Ureter (tissue), 1 donor: ENCODE measurements around the gene GPBP1. TPM values are rescaled to one million over a fixed set of nuclear protein-coding genes. Genes with fewer than 3 reads are reported as not detected.

Source experiments
- DNase-seq: peaks from one replicate; pipeline ENCODE4 v3.0.0-alpha.2; 2020; ENCODE audit warnings: low spot score
- total RNA-seq: library from RNA; stranded (reverse); gene quantifications from one replicate; pipeline ENCODE4 v1.2.4, GENCODE V29; 2023
- donor health status: DM: yes; HTN: yes; CAD: no.

The GPBP1 gene
- total RNA-seq, 1 donor from 2014 or later, result 98.5 TPM

DNA sequence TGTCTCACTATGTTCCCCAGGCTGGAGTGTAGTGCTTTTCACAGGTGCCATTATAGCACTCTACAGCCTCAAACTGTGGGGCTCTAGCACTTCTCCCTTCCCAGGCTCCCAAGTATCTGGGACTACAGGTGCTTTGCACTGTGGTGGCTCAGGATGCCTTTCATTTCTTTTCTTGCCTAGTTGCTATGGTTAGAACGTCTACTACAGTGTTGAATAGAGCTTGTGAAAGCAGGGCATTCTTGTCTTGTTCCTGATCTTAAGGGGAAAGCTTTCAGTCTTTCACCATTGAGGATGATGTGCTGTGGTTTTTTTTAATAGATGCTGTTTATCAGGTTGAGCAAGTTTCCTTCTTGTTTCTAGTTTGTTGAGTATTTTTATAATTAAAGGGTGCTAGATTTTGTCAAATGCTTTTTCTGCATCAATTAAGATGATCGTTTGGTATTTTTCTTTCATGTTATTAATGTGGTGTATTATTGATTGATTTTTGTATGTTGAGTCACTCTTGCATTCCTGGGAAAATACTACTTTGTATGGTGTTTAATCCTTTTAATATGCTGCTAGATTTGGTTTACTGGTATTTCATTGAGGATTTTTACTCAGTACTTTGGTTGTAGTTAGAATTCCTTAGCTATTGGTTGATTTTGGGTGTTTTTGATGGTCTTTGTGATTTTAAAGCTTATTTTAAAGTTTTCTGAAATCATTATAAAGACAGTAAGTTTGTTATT lies 35.6 kb downstream of the GPBP1 start:
- no peak for DNase-seq

DNA sequence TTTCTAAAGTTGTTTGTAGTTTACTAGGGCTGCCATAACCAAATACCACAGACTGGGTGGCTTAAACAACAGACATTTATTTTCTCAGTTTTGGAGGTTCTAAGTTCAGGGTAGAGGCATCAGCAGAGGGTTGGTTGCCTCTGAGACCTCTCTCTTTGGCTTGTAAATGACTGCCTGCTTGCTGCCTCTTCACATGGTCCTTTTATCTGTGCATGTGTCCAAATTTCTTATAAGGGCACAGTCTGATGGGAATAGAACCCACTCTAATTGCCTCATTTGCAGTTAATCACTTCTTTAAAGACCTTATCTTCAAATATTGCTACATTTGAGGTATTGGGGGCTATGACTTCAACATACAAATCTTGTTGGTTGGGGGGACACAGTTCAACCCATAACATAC lies 36.8 kb downstream of the GPBP1 start:
- no peak for DNase-seq

DNA sequence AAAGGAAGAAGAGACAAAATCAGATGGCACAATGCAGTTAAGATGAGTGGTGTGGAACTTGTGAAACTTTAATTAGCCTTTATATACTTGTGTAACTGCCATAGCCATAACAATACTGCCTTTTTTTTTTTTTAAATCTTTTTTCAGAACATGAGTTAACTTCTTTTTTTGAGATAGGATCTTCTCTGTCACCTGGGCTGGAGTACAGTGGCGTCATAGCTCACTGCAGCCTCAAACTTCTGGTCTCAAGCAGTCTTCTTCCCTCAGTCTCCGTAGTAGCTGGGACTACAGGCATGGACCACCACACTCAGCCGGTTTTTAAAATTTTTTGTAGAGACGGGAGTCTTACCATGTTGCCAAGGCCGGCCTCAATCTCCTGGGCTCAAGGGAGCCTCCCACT lies 37.2 kb downstream of the GPBP1 start:
- DNase-seq, result no peak

DNA sequence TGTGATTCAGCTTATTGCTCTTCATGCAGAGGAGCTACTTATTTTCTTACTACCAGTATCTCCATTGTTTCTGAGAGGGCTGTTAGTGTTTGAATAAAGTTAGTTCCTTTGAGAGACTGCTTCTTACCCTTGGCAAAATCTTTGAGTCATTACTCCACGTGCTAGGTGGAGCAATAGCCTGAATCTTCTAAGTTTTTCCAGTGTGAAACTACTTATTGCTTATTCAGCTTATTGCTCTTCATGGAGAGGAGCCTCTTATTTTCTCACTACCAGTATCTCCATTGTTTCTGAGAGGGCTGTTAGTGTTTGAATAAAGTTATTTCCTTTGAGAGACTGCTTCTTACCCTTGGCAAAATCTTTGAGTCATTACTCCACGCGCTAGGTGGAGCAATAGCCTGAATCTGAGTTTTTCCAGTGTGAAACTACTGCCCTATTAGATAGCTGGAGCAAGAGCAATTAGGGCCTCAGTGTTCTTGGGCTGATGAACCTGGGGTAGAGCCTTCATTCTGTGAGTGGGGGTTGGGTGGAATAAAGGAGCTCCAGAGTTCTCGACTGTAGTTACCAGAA lies 41.9 kb downstream of the GPBP1 start:
- no peak for DNase-seq

DNA sequence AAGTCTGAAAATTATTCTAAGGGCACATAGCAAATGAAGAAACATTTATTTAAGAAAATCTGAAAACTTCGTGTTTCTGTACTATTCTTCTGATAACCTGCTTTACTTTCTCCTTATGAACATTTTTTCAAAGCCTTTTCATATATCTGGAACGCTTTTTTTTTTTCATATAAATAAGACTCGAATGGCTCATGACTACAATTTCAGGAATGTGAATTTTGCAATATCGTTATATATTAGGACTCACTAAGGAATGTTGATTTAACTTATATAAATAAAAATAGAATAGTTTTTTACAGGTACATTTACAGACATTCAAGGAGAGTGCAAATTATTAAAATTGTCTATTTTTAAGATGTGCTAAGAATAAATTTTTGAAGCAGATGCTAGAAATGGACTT lies 42.9 kb downstream of the GPBP1 start:
- no peak for DNase-seq

DNA sequence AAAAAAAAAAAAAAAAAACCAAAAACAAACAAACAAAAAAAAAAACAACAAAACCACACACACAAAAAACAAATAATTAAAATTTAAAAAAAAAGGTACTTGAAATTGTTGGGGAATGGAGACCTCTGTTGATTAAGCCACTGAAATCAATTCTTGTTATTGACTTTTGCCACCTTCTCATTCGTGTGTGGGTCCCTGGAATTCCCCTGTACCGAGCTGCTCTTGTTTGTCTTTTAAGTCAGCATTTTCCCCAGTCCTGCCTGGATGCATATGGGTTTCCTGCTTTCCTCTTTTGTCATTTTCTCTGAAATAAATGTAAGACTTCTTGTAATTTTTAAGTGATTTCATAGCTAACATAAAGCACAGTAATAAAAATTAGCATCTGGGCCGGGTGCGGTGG lies 45.5 kb downstream of the GPBP1 start:
- DNase-seq, result no peak

DNA sequence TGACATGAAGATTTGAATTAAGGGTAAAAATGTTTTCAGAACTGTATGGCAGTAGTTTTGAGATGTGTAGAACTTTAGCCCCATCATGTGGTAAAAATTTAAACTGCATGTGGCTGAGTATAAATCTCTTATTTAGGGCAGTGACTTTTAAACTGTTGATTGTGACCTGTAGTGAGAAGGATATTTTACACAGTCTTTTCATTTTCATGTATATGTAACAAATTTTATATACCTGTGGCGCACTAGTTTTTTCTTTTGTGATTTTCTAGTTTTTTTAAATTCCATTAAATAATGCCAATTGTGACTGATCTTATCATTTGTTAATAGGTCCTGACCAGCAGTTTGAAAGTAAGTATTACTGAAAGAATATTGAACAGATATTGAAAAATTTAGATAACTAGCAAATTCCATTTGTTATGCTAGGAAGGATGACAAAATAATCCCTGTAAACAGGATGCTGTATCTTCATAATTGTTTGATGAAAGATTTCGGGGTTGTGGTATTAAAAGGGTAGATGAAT lies 47.2 kb downstream of the GPBP1 start:
- DNase-seq, result no peak

DNA sequence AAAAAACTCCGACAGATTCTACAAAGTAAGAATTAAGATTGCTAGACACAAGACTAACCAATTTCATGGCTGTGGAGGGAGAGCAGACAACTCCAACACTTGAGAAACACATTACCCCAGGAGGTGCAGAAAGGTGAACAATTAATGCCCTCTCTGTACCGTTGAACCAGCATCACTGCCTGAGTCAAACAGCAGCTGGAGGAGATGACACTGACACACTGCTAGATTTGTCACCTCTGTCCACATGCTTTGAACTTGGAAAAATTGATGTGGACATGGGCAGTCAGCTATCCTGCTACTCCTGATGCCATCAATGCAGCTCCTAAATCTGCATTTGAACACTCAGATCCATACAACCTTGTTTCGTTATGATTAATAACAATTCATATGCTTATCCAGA lies 51.7 kb downstream of the GPBP1 start:
- DNase-seq, result no peak

DNA sequence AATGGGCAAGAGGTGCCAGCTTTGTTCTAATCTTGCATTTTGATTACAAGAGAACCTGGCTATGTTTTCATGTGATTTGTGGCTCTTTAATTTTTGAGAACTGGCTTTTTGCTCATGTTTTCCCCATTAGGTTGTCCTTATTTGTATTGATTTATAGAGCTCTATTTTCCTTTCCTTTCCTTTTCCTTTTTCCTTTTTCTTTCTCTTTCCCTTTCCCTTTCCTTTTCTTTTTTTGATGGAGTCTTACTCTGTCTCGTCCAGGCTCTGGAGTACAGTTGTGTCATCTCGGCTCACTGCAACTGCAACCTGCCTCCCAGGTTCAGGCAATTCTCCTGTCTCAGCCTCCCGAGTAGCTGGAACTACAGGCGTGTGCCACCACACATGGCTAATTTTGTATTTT lies 55.5 kb downstream of the GPBP1 start:
- no peak for DNase-seq

DNA sequence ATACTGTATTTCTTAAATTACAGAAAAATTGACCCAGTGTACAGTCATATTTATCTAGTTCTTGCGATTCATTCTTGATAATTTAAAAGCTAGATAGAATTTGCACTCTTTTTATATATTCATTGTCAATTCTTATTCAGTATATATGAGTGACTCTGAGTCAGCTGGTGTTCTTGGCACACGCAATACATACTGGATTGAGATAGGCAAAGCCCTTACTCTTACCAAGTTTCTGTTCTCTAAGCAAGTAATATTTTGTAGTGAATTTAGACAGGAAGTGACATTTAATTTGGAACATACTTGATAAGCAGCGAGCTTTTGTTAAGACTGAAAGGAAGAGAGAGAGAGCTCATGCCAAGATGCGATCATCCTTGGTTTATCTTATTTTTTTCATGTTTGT lies 57.7 kb downstream of the GPBP1 start:
- no peak for DNase-seq

DNA sequence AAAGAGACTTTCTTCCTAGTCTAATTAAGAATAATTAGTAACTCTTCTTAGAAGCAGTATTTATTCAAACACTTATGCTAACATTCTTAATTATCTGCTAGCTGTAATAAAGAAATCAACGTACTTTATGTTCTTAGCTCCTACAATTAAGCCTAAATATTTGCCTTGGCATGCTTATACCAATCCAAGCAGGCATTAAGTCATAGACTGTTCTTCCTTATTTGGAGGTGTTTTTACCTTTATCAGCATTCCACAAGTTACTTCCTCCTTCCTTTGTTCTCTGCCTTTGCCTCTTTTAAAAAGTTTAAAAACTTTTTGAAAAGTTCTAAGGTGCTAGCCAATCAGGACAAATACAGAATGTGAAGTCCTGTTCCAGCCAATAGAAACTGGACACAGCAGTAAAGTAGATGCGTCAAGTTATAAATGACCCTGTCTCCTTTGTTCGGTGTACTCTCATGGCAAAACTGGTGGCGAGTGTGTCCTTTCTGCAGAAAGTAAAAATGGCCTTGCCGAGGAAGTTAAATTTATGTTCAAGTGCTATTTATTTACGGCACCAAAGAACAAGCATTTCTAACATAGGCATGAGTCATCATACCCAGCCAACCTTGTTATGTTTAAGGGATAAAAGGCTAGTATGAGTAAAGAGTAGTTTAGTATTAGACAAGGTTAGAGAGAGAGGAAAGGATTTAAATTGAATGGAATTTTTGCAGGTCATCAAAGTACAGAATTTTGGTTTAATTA lies 58.6 kb downstream of the GPBP1 start:
- DNase-seq, result no peak

DNA sequence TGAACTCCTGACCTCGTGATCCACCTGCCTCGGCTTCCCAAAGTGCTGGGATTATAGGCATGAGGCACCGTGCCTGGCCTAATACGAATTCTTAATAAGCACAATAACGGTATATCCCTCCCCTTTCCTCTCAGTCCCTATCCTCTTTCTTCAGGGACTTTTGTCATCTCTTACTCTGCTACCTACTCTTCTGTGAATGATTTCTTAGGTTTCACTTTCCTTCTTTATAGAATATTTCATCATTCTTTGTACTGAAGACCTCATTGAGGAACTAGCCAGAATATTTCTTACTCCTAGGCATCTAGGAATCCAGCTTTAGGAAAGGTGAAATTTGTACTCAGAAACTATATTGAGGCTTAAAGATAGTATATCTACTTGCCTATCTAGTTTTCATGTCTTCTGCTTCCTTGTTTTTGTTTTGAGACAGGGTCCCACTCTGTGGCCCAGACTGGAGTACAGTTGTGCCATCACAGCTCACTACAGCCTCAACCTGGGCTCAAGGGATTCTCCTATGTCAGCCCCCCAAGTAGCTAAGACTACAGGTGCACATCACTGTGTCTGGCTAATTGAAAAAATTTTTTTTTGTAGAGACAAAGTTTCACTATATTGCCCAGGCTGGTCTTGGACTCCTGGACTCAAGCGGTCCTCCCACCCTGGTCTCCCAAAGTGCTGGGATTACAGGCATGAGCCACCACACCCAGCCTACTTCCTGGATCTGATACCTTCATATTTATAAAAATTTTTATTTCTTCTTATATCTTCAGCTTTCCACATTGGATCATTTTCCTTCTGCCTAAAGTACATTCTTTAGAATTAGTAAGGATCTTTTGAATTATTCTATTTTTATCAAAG lies 69.7 kb downstream of the GPBP1 start:
- DNase-seq, result no peak

DNA sequence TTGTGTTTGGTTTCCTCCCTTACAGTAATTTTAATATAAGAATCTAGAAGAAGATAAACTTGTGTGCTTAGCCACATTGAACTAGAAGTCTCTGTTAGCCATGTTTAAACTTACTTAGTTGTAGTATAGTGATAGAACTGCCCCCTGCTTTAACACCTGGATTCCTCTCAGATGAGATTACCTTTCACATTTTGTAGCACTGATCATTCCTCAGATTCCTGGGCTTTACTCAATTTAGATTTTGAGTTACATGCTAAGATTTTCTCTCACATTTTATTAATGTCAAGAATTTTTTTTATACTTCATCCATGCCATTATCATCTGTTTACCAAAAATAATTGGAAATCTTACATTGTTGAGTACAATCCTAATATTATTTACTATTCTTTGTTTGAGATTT lies 70.5 kb downstream of the GPBP1 start:
- DNase-seq, result no peak

DNA sequence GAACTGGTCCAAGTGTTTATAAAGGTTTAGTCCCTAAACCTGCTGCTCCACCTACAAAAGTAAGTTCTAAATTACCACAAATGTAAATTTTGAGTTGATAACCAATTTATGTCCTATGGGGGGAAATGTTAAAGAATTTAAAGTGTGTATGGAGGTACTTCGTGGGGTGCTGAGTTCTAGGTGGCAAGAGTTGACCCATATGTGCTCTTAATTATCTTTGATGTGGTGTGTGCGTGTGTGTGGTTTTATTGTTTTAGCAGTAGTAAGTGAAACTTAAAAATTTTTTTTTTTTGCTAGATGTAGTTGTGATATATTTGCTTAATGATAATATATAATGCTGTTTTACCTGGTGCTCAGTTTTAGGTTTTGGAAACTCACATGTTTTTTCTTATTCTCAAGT lies 72.6 kb downstream of the GPBP1 start:
- no peak for DNase-seq

DNA sequence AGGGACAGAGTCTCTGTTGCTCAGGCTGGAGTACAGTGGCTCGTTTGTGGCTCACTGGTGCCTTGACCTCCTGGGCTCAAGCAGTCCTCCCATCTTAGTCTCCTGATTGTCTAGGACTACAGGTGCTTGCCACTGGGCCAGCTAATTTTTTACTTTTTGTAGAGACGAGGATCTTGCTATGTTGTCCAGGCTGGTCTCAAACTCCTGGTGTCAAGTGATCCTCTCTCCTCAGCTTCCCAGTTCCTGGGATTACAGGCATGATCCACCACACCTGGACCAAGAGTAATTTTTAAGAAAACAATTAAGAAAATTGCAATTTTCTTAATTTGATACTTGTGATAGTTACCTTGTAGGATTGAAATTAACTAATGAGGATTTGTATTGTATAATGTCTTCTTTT lies 73.9 kb downstream of the GPBP1 start:
- no peak for DNase-seq

DNA sequence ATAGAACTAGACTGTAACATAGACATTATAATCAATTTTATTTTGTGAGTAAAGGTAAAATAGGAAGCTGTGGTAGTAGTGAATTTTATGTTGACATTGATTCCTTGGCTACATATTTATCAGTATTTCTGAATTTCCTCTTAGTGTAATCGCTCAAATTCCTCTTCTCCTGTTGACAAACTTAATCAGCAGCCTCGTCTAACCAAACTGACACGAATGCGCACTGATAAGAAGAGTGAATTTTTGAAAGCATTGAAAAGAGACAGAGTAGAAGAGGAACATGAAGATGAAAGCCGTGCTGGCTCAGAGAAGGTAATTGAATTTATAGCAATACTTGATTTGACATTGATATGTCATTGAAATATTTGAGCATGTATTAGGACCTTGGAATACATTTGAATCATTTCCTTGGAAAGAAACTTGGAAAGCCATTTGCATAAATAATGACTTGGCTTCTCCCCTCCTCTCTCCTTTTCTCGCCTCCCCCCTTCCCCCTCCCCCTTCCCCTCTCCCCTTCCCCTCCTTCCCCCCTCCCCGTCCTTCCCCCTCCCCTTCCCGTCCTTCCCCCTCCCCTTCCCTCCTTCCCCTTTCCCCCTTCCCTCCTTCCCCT lies 75.5 kb downstream of the GPBP1 start:
- no peak for DNase-seq

DNA sequence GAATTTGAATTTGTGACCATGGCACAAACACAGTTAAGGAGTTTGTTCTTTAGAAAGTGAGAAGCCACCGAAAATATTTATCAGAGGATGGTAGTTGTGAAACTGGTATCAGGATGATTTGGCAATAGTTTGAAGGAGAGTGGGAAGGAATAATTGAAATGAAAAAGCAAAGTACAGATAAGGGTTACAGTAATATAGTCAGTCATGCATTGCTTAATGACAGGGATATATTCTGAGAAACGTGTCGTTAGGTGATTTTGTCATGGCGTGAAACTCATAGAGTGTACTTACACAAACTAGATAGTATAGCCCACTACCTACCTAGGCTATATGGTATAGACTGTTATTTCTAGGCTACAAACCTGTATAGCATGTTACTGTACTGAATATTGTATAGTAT lies 84.2 kb downstream of the GPBP1 start:
- DNase-seq, result no peak

DNA sequence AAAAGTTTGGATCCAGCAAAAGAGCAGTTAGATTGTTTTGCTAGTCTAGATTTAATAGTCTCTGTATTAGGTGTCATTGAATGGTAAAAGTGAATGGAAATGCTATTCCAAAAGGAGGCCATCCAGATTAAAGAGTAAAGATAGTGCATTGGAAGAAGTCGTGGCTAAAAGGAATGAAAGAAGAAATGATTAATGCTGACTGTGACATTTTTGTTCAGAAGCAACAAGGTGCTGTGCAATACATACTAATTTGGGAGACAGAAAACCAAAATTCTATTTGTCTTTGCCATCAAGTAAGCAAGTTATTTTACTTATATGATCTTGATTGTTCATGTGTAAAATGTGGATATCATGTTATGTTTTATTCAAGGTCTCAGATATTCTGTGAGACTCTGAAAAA lies 85.1 kb downstream of the GPBP1 start:
- DNase-seq, result no peak

DNA sequence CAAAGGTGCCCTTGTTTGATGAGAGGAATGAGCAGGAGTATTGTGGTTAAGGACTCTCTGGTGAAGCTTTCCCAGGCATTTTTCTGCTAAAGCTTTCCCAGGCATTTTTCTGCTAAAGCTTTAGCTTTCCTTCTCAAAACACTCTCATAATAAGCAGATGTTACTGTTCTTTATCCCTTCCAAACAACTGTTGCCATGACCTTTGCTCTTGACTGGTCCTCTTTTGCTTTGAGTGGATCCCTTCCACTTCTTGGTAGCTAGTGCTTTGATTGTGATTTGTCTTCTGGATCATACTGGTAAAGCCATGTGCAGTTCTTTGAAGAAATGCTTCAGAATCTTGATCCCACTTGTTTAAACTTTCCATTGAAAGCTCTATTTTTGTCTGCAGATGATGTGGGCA lies 85.8 kb downstream of the GPBP1 start:
- no peak for DNase-seq

DNA sequence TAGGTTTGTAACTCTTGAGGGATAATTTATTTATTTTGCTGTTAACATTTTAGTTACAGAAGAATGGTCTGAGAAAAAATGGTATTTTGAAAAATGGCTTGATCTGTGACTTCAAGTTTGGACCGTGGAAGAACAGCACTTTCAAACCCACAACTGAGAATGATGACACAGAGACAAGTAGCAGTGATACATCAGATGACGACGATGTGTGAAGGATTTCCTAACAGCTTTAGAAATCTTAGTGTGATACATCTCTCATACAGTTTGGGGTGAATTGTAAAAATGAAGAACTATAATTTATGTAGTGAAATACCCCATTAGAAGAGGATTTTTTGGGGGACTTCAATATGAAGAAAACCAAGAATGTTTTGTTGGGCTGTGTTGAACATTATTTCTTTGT lies 88.7 kb downstream of the GPBP1 start:
- DNase-seq, result no peak

DNA sequence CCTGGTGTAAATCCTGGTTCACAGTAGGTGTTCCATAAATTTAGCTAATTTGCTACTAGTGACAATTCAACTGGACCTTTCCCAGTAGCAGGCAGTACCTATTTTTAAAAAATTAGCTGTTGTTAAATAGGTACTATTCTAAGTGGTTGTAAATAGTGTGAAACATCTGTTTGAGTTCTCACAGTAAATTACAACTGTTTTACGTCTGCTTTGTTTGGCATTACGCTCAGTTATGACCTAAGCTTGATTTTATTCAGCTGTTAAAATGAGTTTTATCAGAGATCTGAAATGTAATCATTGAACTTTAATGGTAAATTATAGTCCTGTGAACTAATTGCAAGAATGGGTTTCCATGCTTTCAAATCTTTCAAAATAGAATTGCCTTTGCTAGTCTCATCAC lies 93.9 kb downstream of the GPBP1 start:
- no peak for DNase-seq

DNA sequence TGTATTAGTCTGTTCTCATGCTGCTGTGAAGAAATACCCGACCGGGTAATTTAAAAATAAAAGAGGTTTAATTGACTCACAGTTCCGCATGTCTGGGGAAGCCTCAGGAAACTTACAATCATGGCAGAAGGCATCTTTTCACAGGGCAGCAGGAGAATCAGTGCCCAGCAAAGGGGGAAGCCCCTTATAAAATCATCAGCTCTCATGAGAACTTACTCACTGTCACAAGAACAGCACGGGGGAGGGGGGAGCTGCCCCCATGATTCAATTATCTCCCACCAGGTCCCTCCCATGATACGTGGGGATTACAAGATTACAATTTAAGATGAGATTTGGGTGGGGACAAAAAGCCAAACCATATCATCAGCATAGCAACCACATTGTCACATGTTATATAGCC lies 102.5 kb downstream of the GPBP1 start:
- no peak for DNase-seq
